ENCODE measurements around the gene PDCL3. TPM values are rescaled to one million over a fixed set of nuclear protein-coding genes. Genes with fewer than 3 reads are reported as not detected.
A peak's percentile ranks its signal among the peaks of the same experiment; 100 is the strongest.

PDCL3 gene
- 22.0 to 22.9 TPM (median 22.1 TPM) in 3 replicates for total RNA-seq (2021)
- Bru-seq, nascent RNA: percentile 64 among the genes with signal in this experiment
- long read RNA-seq, experiment 1, transcript PDCL3-201 (6 exons, 1,337 nt): major isoform, 198 of 214 reads
- long read RNA-seq, experiment 1, partial matches to known transcripts: 6 of 214 reads
- long read RNA-seq, experiment 1, other reads (novel, unspliced or antisense): 10 of 214 reads
- long read RNA-seq, experiment 2, transcript PDCL3-201 (6 exons, 1,337 nt): major isoform, 32 of 49 reads
- long read RNA-seq, experiment 2, partial matches to known transcripts: 13 of 49 reads
- long read RNA-seq, experiment 2, other reads (novel, unspliced or antisense): 4 of 49 reads
- long read RNA-seq, experiment 3, transcript PDCL3-201 (6 exons, 1,337 nt): major isoform, 148 of 186 reads
- long read RNA-seq, experiment 3, partial matches to known transcripts: 29 of 186 reads
- long read RNA-seq, experiment 3, other reads (novel, unspliced or antisense): 9 of 186 reads

GRCh38 chr2:100562613-100563406 is at the start of gene PDCL3:
Gene PDCL3, plus strand, starts transcription at chr2:100562993. Its CDS starts 75 bp downstream, at chr2:100563068.
- DNase-seq (ENCODE audit: low spot score): peak; percentile 94
- Mint-ChIP-seq H3K9me3 (peaks cover 3% of the 10 kb centered on the region), H3K27me3 (ENCODE audit: low read depth) (no peaks in the 10 kb centered on the region), H3K4me3 (peak within 1 kb of the TSS; percentile 82), H3K27ac (peak within 1 kb of the TSS; percentile 97), H3K36me3 (peaks cover 21% of the 10 kb centered on the region), H3K4me1 (peaks cover 17% of the 10 kb centered on the region)
- ATAC-seq: peak; percentile 93
- TF ChIP-seq, protein P1, sequence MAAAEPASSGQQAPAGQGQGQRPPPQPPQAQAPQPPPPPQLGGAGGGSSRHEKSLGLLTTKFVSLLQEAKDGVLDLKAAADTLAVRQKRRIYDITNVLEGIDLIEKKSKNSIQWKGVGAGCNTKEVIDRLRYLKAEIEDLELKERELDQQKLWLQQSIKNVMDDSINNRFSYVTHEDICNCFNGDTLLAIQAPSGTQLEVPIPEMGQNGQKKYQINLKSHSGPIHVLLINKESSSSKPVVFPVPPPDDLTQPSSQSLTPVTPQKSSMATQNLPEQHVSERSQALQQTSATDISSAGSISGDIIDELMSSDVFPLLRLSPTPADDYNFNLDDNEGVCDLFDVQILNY (CRISPR knock-in tag; IDR thresholded peaks at IDR 0.05): peak; percentile 49; the same call in 1 of the 2 replicates
- TF ChIP-seq FOXK1 (CRISPR knock-in tag; IDR thresholded peaks at IDR 0.05): peak; percentile 79; the same call in 1 of the 2 replicates
- TF ChIP-seq, protein P2, sequence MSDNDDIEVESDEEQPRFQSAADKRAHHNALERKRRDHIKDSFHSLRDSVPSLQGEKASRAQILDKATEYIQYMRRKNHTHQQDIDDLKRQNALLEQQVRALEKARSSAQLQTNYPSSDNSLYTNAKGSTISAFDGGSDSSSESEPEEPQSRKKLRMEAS (CRISPR knock-in tag; IDR thresholded peaks at IDR 0.05): peak; percentile 76
- TF ChIP-seq FOXP1 (CRISPR knock-in tag; IDR thresholded peaks at IDR 0.05; ENCODE audit: borderline replicate concordance): peak; percentile 15; the same call in 1 of the 2 replicates
- no peak for TF ChIP-seq MXD4 (CRISPR knock-in tag; IDR thresholded peaks at IDR 0.05; ENCODE audit: borderline replicate concordance)
- TF ChIP-seq E2F1 (CRISPR knock-in tag; IDR thresholded peaks at IDR 0.05): no peak
- TF ChIP-seq, protein P3, sequence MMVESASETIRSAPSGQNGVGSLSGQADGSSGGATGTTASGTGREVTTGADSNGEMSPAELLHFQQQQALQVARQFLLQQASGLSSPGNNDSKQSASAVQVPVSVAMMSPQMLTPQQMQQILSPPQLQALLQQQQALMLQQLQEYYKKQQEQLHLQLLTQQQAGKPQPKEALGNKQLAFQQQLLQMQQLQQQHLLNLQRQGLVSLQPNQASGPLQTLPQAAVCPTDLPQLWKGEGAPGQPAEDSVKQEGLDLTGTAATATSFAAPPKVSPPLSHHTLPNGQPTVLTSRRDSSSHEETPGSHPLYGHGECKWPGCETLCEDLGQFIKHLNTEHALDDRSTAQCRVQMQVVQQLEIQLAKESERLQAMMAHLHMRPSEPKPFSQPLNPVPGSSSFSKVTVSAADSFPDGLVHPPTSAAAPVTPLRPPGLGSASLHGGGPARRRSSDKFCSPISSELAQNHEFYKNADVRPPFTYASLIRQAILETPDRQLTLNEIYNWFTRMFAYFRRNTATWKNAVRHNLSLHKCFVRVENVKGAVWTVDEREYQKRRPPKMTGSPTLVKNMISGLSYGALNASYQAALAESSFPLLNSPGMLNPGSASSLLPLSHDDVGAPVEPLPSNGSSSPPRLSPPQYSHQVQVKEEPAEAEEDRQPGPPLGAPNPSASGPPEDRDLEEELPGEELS (CRISPR knock-in tag; IDR thresholded peaks at IDR 0.05): peak; percentile 47; the same call in 1 of the 2 replicates
- TF ChIP-seq CREM (CRISPR knock-in tag; IDR thresholded peaks at IDR 0.05): peak; percentile 80
- TF ChIP-seq MLX (CRISPR knock-in tag; IDR thresholded peaks at IDR 0.05): no peak
- TF ChIP-seq, protein P4, sequence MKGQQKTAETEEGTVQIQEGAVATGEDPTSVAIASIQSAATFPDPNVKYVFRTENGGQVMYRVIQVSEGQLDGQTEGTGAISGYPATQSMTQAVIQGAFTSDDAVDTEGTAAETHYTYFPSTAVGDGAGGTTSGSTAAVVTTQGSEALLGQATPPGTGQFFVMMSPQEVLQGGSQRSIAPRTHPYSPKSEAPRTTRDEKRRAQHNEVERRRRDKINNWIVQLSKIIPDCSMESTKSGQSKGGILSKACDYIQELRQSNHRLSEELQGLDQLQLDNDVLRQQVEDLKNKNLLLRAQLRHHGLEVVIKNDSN (CRISPR knock-in tag; IDR thresholded peaks at IDR 0.05): 0 out of 2 replicates have a peak, but pooled peaks have one; percentile 27
- peak; percentile 96 for TF ChIP-seq SP1 (CRISPR knock-in tag; conservative IDR thresholded peaks at IDR 0.05)
- 0 out of 2 replicates have a peak, but pooled peaks have one; percentile 54 for TF ChIP-seq JUN (CRISPR knock-in tag; IDR thresholded peaks at IDR 0.05)
- TF ChIP-seq TEAD1 (CRISPR knock-in tag; IDR thresholded peaks at IDR 0.05): peak; percentile 26; the same call in 1 of the 2 replicates
- POLR2A ChIA-PET: interaction anchor here (0.9 to 1.5 kb wide), 2 partner anchors 63 to 146 kb away, joined by 3 to 4 read pairs; no protein-coding TSS in a partner anchor
- CTCF ChIA-PET: interaction anchor here (0.6 to 1.9 kb wide), 10 partner anchors 13 to 301 kb away, joined by 3 to 9 read pairs (median 3); no protein-coding TSS in a partner anchor

DNA sequence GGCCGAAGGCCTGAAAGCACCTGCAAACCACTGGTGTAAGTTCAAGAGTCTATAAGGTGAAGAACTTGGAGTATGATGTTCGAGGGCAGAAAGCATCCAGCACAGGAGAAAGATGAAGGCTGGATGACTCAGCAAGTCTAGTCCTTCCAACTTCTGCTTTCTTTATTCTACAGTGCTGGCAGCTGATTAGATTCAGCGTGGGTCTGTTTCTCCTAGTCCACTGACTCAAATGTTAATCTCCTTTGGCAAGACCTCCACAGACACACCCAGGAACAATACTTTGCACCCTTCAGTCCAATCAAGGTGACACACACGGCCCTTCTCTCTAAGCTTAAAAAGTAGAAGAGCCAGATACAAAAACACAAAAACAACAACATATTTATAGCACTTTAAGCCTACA is 49.1 kb upstream of the PDCL3 start:
- peaks cover 4% of the 10 kb centered on the region; the same call in 1 of the 2 replicates for H3K27me3 Mint-ChIP-seq (ENCODE audit: low read depth)
- H3K9me3 Mint-ChIP-seq: peaks cover 8% of the 10 kb centered on the region
- no peak for DNase-seq (ENCODE audit: low spot score)
- no peaks in the 10 kb centered on the region for H3K36me3 Mint-ChIP-seq
- H3K4me3 Mint-ChIP-seq: no peak overlapping the region
- ChIA-PET CTCF (no interaction called here), POLR2A (no interaction called here)
- no peak for ATAC-seq
- H3K4me1 Mint-ChIP-seq: no peaks in the 10 kb centered on the region
- H3K27ac Mint-ChIP-seq: no peak overlapping the region
- TF ChIP-seq NR2C2 (CRISPR knock-in tag; IDR thresholded peaks at IDR 0.05) (no peak), FOXP1 (CRISPR knock-in tag; IDR thresholded peaks at IDR 0.05; ENCODE audit: borderline replicate concordance) (no peak), AR (CRISPR knock-in tag; IDR thresholded peaks at IDR 0.05) (no peak), CBFB (CRISPR knock-in tag; IDR thresholded peaks at IDR 0.05; ENCODE audit: low read depth) (no peak), TEAD1 (CRISPR knock-in tag; IDR thresholded peaks at IDR 0.05) (no peak), ZNF671 (CRISPR knock-in tag; IDR thresholded peaks at IDR 0.05) (no peak)
- TF ChIP-seq, protein P5, sequence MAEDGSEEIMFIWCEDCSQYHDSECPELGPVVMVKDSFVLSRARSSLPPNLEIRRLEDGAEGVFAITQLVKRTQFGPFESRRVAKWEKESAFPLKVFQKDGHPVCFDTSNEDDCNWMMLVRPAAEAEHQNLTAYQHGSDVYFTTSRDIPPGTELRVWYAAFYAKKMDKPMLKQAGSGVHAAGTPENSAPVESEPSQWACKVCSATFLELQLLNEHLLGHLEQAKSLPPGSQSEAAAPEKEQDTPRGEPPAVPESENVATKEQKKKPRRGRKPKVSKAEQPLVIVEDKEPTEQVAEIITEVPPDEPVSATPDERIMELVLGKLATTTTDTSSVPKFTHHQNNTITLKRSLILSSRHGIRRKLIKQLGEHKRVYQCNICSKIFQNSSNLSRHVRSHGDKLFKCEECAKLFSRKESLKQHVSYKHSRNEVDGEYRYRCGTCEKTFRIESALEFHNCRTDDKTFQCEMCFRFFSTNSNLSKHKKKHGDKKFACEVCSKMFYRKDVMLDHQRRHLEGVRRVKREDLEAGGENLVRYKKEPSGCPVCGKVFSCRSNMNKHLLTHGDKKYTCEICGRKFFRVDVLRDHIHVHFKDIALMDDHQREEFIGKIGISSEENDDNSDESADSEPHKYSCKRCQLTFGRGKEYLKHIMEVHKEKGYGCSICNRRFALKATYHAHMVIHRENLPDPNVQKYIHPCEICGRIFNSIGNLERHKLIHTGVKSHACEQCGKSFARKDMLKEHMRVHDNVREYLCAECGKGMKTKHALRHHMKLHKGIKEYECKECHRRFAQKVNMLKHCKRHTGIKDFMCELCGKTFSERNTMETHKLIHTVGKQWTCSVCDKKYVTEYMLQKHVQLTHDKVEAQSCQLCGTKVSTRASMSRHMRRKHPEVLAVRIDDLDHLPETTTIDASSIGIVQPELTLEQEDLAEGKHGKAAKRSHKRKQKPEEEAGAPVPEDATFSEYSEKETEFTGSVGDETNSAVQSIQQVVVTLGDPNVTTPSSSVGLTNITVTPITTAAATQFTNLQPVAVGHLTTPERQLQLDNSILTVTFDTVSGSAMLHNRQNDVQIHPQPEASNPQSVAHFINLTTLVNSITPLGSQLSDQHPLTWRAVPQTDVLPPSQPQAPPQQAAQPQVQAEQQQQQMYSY (CRISPR knock-in tag; IDR thresholded peaks at IDR 0.05): no peak
